ENCODE results near the gene DISP2.

The DISP2 gene

GRCh38 chr15:40392986-40393948 lies 35.2 kb downstream of the DISP2 start:
- DNase-seq (ENCODE audit: low read depth in 2 of 2) = no peak

DNA sequence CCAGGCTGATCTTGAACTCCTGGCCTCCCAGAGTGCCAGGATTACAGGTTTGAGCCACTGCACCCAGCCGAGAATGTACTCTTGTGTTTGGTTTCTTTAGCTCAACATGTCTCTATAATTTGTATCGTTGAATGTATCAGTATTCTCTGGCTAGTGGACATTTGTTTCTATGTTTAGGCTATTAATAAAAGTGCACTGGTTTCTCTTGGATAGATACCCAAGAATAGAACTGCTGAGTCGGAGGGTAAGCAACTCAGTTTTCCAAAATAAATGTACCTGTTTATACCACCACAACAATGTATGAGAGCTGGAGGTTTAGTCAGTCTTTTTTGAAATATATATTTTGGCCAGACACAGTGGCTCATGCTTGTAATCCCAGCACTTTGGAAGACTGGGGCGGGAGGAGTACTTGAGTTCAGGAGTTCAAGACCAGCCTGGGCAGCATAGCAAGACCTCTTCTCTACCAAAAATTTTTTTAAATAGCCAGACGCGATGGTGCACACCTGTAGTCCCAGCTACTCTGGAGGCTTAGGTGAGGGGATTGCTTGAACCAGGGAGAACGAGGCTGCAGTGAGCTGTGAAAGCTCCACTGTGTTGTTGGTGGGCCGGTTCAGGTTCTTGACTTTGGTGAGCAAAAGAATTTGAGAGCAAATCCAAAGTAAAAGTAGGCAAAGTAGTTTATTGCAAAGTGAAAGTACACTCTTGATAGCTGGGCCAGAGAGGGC lies 39.8 kb downstream of the DISP2 start:
- no peak for DNase-seq (ENCODE audit: low read depth in 2 of 2)

- peak in 1 of 2 donors; percentile 15 for DNase-seq (ENCODE audit: low read depth in 2 of 2)
These were observed 40.4 kb downstream of the DISP2 start for GRCh38 chr15:40398413-40398873.

GRCh38 chr15:40399370-40399769 lies 41.4 kb downstream of the DISP2 start:
- DNase-seq (ENCODE audit: low read depth in 2 of 2) = no peak

GRCh38 chr15:40405501-40406381 lies 47.7 kb downstream of the DISP2 start, which contains the start of gene IVD:
Gene IVD (plus strand): TSS chr15:40405795. CDS start chr15:40405828, 33 bp downstream.
- peak; percentile 92 for DNase-seq (ENCODE audit: low read depth in 2 of 2)

GRCh38 chr15:40407330-40407990 lies 49.4 kb downstream of the DISP2 start:
- DNase-seq (ENCODE audit: low read depth in 2 of 2) = no peak

- no peak for DNase-seq (ENCODE audit: low read depth in 2 of 2)
These were observed 51.3 kb downstream of the DISP2 start for GRCh38 chr15:40409366-40409765.

DNA sequence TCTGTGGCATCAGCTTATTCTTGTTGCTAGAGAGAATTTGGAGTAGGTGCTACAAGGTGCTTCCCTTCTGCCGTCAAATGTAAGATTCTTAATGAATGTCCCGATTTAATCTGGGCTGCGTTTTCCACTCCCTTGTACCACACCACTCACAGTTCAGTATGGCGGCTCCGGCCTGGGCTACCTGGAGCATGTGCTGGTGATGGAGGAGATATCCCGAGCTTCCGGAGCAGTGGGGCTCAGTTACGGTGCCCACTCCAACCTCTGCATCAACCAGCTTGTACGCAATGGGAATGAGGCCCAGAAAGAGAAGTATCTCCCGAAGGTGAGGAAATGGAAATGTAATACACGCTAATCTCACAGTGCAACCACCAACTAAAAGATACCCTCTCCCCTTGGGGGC lies 52.5 kb downstream of the DISP2 start:
- DNase-seq (ENCODE audit: low read depth in 2 of 2) = no peak

DNA sequence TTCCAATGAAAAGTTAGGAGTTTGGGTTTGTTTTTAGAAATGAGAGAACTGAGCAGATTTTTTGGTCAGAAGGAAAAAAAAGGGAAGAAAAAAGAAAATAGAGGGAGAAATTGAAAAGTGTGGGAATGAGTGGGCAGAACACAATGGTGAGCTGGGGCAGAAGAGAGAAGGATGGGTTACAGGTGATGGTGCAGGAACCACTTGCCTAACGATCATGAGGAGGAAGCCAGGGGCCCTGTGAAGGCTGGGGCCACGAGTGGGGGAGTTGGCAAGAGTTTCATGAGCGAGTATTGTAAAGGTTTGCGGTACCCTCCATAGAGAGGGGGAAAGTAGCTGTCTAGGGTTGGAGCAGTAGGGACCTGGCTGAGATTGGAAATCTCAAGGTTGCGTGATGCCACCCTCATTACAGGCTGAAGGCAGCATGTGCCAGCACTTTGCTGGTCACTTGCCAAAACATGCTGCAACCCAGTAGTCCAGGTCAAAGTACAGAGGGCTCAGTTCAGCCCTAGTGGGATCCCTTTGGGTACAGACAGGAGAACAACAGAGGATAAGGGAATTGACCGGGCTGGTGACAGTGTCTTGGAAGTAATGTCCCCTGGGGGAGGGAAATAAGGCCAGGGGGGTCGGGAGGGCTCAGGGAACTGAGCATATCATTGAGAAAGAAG lies 54.2 kb downstream of the DISP2 start:
- no peak for DNase-seq (ENCODE audit: low read depth in 2 of 2)

DNA sequence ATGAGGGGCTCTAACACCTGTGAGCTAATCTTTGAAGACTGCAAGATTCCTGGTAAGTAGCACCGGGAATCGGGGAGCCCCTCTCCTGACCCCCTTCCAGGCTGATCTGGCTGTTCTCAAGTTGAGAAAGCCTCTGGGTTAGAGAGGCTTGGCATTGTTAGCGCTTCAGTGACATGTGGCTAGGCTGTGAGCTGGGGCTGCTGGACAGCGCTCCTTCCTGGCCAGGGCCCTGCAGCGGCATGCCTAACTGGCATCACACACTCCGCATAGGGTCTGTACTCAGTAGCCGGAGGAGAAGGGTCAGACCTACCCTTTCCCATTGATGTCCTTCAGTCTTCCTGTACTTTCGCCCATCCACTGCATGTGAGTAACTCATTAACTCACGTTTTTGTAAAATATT lies 55.0 kb downstream of the DISP2 start:
- DNase-seq (ENCODE audit: low read depth in 2 of 2) = no peak

- no peak for DNase-seq (ENCODE audit: low read depth in 2 of 2)
These were observed 56.8 kb downstream of the DISP2 start for GRCh38 chr15:40414816-40415215.

GRCh38 chr15:40415226-40415625 lies 57.2 kb downstream of the DISP2 start:
- no peak for DNase-seq (ENCODE audit: low read depth in 2 of 2)

GRCh38 chr15:40416056-40416455 lies 58.0 kb downstream of the DISP2 start:
- no peak for DNase-seq (ENCODE audit: low read depth in 2 of 2)

DNA sequence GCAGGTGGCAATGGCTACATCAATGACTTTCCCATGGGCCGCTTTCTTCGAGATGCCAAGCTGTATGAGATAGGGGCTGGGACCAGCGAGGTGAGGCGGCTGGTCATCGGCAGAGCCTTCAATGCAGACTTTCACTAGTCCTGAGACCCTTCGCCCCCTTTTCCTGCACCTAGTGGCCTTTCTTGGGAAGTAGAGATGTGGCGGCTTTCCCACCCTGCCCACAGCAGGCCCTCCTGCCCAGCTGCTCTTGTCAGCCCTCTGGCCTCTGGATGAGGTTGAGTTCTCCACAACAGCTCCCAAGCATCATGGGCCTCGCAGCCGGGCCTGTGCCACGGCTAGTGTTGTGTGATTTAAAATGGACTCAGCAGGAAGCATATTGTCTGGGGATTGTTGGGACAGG lies 60.1 kb downstream of the DISP2 start:
- no peak for DNase-seq (ENCODE audit: low read depth in 2 of 2)

DNA sequence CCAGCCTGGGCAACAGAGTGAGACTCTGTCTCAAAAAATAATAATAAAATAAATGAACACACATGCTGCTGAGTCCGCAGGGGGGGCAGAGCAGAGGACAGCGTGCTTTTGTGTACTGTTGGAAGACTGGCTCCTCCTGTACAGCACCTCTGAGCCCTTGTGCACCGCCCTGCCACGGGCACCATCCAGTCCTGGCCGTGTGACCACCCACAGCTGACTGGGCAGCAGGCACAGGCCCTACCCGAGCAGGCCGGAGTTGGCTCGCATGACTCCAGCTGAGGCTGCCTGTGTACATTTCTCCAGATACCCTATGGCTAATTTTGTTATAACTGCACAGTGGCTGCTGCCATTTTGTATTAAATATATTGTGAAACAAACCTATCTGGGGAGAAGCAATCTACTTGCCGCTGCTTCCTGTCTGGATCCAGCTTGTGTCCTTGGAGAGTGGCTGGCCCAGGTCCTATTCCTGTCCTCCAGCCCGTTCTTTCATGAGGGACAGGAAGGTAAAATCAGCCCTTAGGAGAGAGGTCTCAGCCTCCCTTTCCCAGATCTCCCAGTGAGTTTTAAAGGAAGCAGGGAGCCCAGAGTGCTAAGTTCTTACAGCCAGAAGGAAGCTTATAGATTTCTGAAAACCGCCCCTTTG lies 62.2 kb downstream of the DISP2 start:
- DNase-seq (ENCODE audit: low read depth in 2 of 2) = no peak

- DNase-seq (ENCODE audit: low read depth in 2 of 2) = no peak
These were observed 62.8 kb downstream of the DISP2 start for GRCh38 chr15:40420793-40421192.

GRCh38 chr15:40421246-40422157 lies 63.5 kb downstream of the DISP2 start:
- DNase-seq (ENCODE audit: low read depth in 2 of 2) = peak; percentile 59 to 68

GRCh38 chr15:40424483-40425115 lies 66.6 kb downstream of the DISP2 start:
- DNase-seq (ENCODE audit: low read depth in 2 of 2) = no peak

Data from stimulated activated CD8-positive, alpha-beta memory T cell treated with anti-CD3 and anti-CD28 coated beads, Interleukin-15, amount 100 ng/mL, for 48 hours (primary cell).